NCI-H345 treated with DMSO at 0.1 percent for 48 hours (cell line): ENCODE results near the gene NUP85.
"Not testable (repeated sequence)": the region's sequence is repeated elsewhere in the genome, so short reads cannot be mapped to it uniquely, and the experiment has no call there.

ENCODE experiments used
- DNase-seq: peaks from one replicate; lab custom pipeline; 2025; ENCODE audit not compliant: unreplicated experiment; lab: John Stamatoyannopoulos, UW

The NUP85 gene

GRCh38 chr17:75266316-75267152, 61.1 kb downstream of the NUP85 start:
- DNase-seq = no peak

- no peak for DNase-seq
These were observed 61.6 kb downstream of the NUP85 start for GRCh38 chr17:75267153-75267410.

- DNase-seq = no peak
These were observed 62.1 kb downstream of the NUP85 start for GRCh38 chr17:75267411-75268232.

GRCh38 chr17:75269844-75270217, 64.4 kb downstream of the NUP85 start:
- DNase-seq = peak; percentile 65

- peak; percentile 71 for DNase-seq
These were observed 64.9 kb downstream of the NUP85 start for GRCh38 chr17:75270218-75270965.

- no peak for DNase-seq
These were observed 65.4 kb downstream of the NUP85 start, which contains the start of gene MIF4GD for GRCh38 chr17:75270966-75271232. MIF4GD (minus strand) TSS chr17:75271231; CDS start chr17:75270195, 1,036 bp downstream.

- peak; percentile 75 for DNase-seq
These were observed 65.9 kb downstream of the NUP85 start for GRCh38 chr17:75271233-75271954.

- DNase-seq = no peak
These were observed 66.7 kb downstream of the NUP85 start for GRCh38 chr17:75271955-75272847.

- no peak for DNase-seq
These were observed 67.3 kb downstream of the NUP85 start for GRCh38 chr17:75272848-75273184.

GRCh38 chr17:75273977-75274708, 68.7 kb downstream of the NUP85 start:
- no peak for DNase-seq

- no peak for DNase-seq
These were observed 72.2 kb downstream of the NUP85 start for GRCh38 chr17:75277664-75278071.

GRCh38 chr17:75280189-75280588, 74.7 kb downstream of the NUP85 start:
- DNase-seq = not testable (repeated sequence)

GRCh38 chr17:75285123-75285522, 79.6 kb downstream of the NUP85 start:
- no peak for DNase-seq
